Activated CD4-positive, CD25-positive, alpha-beta regulatory T cell (primary cell): ENCODE data around the gene EEF1E1.

Experiments used
- DNase-seq, 4 experiments: peaks; one replicate each; lab custom pipeline; 2025; lab: John Stamatoyannopoulos, UW

Gene EEF1E1

GRCh38 chr6:8087870-8088754, 14.2 kb downstream of the EEF1E1 start:
- no peak for DNase-seq

- no peak for DNase-seq
These were observed 15.5 kb downstream of the EEF1E1 start for GRCh38 chr6:8086755-8087306.

DNA sequence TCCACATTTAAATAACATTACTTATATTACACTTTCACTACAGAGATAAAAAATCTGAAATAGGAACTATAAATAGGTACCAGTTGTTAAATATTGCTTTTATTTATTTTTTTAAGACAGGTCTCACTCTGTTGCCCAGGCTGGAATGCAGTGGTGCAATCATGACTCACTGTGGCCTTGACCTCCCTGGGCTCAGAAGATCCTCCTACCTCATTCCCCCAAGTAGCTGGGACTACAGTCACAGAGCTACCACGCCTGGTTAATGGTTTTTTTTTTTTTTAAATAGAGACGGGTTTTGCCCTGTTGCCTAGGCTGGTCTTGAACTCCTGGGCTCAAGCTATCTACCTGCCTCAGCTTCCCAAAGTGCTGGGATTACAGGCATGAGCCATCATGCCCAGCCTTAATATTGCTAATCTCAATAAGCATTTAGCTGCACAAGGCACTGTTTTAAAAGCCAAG, 17.3 kb downstream of the EEF1E1 start:
- no peak for DNase-seq

- DNase-seq = no peak
These were observed 17.8 kb downstream of the EEF1E1 start for GRCh38 chr6:8084586-8084985.

GRCh38 chr6:8082954-8083858, 19.1 kb downstream of the EEF1E1 start:
- no peak for DNase-seq

DNA sequence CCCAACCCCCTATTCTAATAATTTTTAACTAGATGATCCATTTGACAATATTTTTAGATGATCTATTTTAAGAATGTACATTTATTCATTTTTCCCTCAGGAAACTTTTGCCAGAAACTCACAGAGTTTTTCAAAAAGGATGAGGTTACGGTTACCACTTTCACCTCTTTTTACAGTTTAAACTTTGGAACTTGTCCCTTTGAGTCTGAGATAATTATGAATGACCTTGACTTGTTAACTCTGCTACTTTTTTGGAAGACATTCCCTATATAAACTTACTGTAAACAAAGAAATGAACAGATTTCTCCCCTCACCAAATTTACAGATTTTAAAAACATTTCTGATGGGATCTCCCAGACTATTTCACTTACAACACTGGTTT, 19.8 kb downstream of the EEF1E1 start:
- DNase-seq = no peak

DNA sequence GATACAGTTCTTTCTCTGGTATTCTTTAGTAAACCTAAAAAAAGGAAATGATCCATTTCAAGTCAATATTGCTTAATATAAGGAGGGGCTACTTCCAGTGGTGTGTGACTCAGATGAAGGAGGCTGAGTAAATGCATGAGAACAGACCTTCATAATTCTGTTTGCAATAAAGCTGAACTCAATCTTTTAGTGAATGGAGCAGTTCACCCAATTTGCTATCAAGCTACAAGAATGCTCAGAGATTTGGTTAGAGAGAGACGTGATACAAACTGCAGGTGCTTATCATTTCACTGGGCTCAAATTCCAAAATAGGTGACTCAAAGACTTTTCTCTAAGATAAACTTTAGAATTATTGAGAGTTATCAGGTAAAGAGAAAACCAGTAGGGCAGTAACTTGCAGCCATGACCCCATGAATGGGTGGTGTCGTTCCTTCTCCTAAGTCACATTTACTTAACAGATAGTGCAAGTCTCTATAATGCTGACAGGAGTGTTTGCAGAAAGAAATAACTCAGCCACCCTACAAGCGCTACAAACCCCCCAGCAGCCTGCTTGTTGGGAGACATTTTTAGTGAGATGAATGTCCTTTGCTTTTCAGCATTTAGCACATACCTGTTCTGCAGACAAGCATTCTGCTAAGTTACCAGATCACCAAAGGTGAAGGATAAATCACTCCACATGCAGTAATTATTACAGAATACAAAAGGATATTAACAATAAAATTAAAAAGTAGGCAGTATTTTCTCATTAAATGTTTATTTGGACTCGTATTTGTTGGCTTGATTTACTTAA, 21.8 kb downstream of the EEF1E1 start:
- no peak for DNase-seq

DNA sequence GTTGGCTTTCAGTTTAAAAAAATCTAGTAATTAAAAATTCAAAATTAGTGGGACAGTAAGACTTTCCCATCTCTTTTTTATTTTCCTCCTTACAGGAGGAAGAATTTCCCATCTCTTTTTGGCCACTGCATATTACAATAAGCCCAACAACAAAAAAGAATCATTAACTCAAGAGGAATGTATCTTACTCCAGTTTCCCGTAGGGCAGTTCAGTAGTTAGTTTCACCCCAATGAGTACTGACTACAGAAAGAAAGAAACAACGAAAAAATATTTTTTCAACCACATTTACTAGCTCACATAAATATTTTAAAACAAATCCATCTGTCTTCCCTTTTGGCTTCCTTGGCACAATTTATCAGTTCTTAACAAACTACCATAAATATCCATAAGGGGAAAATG, 23.2 kb downstream of the EEF1E1 start:
- no peak for DNase-seq

DNA sequence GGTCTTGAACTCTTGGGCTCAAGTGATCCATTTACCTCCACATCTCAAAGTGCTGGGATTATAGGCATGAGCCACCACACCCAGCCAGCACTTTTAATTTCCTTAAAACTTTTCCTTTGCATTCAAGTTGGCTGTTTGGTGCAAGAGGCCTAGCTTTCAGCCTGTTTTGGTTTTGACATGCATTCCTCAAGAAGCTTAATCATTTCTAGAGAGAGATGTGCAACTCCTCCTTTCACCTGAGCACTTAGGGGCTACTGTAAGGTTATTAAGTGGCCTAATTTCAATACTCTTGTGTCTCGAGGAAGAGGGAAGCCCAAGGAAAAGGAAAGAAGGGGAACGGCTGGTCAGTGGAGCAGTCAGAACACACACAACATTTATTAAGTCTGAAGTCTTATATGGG, 24.4 kb downstream of the EEF1E1 start:
- DNase-seq = no peak

GRCh38 chr6:8075704-8076103, 26.6 kb downstream of the EEF1E1 start:
- DNase-seq = no peak

DNA sequence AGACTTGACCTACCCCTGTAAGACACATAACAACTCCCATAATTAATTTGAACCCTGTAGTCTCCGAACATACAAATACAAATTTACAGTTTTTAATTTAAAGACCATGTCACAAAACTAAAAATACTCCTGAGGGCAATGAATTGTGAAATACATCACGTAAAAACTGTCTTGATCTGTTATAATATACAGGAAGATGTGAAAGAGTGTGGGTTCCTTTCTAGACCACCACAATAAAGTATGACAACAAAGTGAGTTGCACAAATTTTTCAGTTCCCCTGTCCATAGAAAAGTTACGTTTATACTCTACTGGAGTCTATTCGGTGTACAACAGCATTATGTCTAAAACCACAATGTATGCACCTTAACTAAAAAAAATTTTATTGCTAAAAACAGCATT, 27.2 kb downstream of the EEF1E1 start:
- DNase-seq = no peak

GRCh38 chr6:8074213-8074612, 28.1 kb downstream of the EEF1E1 start:
- no peak for DNase-seq

GRCh38 chr6:8073758-8074157, 28.6 kb downstream of the EEF1E1 start:
- DNase-seq = no peak

DNA sequence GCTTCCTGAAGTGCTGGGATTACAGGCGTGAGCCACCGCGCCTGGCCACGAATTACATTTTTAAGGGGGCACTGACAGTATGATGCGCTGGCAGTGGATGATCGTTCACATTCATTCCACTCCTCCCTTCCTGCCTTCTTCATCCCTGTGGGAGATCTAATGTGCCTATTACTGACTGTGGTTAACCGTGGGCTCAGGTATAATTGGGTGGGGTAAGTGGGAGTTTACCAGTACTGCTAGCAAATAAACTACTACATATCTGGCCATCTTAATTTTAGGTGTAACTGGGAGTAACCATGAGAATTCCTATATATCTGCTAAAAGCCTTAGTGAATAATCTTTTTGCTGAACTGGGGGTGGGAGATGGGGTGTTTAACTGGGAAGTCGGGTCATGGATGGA, 31.6 kb downstream of the EEF1E1 start:
- no peak for DNase-seq

- no peak for DNase-seq
These were observed 32.6 kb downstream of the EEF1E1 start for GRCh38 chr6:8069631-8070284.

- DNase-seq = no peak
These were observed 33.2 kb downstream of the EEF1E1 start for GRCh38 chr6:8069151-8069550.

- DNase-seq = no peak
These were observed 36.2 kb downstream of the EEF1E1 start for GRCh38 chr6:8066108-8066507.

DNA sequence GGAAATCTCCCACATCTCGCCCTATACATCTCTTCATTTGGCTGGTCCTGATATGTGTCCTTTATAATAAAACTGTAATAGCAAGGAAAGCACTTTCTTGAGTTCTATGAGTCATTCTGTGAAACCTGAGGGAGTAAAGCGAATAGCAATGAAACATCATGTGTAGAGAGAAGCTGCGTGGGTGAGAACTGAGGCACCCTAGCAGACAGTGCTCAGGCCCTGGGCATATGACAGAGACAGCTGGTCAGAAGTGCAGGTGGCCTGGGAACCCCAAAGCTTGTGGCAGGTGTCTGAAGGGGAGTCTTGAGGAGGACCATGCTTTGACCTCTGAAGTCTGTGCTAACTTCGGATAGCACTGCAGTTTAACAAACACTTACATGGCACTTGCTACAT, 36.8 kb downstream of the EEF1E1 start:
- no peak for DNase-seq

- DNase-seq = no peak
These were observed 37.5 kb downstream of the EEF1E1 start for GRCh38 chr6:8064638-8065518.
